HepG2 (cell line): ENCODE results near the gene SULT2B1. TPM values are rescaled to one million over a fixed set of nuclear protein-coding genes. Genes with fewer than 3 reads are reported as not detected.

ENCODE experiments used
- AHDC1 ChIP-seq: sonication (generic); formaldehyde crosslinking; IDR thresholded peaks from 2 replicates; pipeline ENCODE4 v1.5.1; 2020; ENCODE audit warnings: mild to moderate bottlenecking, missing genetic modification reagents, borderline replicate concordance
- BRF2 ChIP-seq: sonication (generic); formaldehyde crosslinking; IDR thresholded peaks from 2 replicates; pipeline ENCODE4 v1.8.1; 2022; ENCODE audit warnings: mild to moderate bottlenecking, missing genetic modification reagents
- CSRNP1 ChIP-seq: sonication (generic); formaldehyde crosslinking; IDR thresholded peaks from 2 replicates; pipeline ENCODE4 v1.8.1; 2023; ENCODE audit warnings: mild to moderate bottlenecking, missing genetic modification reagents
- DBP ChIP-seq: sonication (generic); formaldehyde crosslinking; IDR thresholded peaks from 2 replicates; pipeline ENCODE4 v1.4.0; 2020; ENCODE audit warnings: missing genetic modification reagents; ENCODE audit errors: not compliant biosample characterization
- FOXK2 ChIP-seq: fragments of 450-650 bp; IDR thresholded peaks from 2 replicates; pipeline ENCODE4 v1.6.1; 2016
- GATAD1 ChIP-seq: IDR thresholded peaks from 2 replicates; pipeline ENCODE4 v1.6.1; 2016; ENCODE audit warnings: missing genetic modification reagents, missing compliant biosample characterization
- NFKBIZ ChIP-seq: IDR thresholded peaks from 2 replicates; pipeline ENCODE4 v1.6.1; 2018; ENCODE audit warnings: missing genetic modification reagents, missing compliant biosample characterization
- NFYC ChIP-seq: IDR thresholded peaks from 2 replicates; pipeline ENCODE4 v1.6.1; 2016; ENCODE audit warnings: missing genetic modification reagents, missing compliant biosample characterization
- NONO ChIP-seq, 2 experiments: fragments of 450-650 bp in 1 of 2; sonication (generic) in 1 of 2; formaldehyde crosslinking in 1 of 2; IDR thresholded peaks in 1 of 2; conservative IDR thresholded peaks in 1 of 2; 2 replicates each; pipeline versions ENCODE4 v1.6.1 to v1.8.0; 2017 to 2022; ENCODE audit warnings: mild to moderate bottlenecking in 1 of 2, missing genetic modification reagents in 1 of 2, moderate library complexity in 1 of 2
- RORA ChIP-seq: sonication (generic); formaldehyde crosslinking; IDR thresholded peaks from 2 replicates; pipeline ENCODE4 v1.5.0; 2020; ENCODE audit warnings: mild to moderate bottlenecking, missing genetic modification reagents, moderate library complexity
- USF2 ChIP-seq, 2 experiments: sonication (generic) in 1 of 2; formaldehyde crosslinking in 1 of 2; IDR thresholded peaks; 2 replicates each; pipeline versions ENCODE4 v1.5.1 to v1.6.1; 2011 to 2020; ENCODE audit warnings: borderline replicate concordance in 1 of 2, low read depth in 1 of 2, low read length in 1 of 2, mild to moderate bottlenecking in 1 of 2, missing genetic modification reagents in 1 of 2, moderate library complexity in 1 of 2
- XRCC5 ChIP-seq: fragments of 200-400 bp; formaldehyde crosslinking; optimal IDR thresholded peaks from 2 replicates; pipeline ENCODE3; 2017; ENCODE audit warnings: mild to moderate bottlenecking, low read length
- ZNF292 ChIP-seq: sonication (generic); formaldehyde crosslinking; IDR thresholded peaks from 2 replicates; pipeline ENCODE4 v1.8.1; 2022; ENCODE audit warnings: mild to moderate bottlenecking, low read depth, missing genetic modification reagents, borderline replicate concordance
- ZNF577 ChIP-seq: sonication (generic); formaldehyde crosslinking; IDR thresholded peaks from 2 replicates; pipeline ENCODE4 v1.4.0; 2020; ENCODE audit warnings: mild to moderate bottlenecking, low read depth, missing genetic modification reagents, borderline replicate concordance
- ZNF615 ChIP-seq: sonication (generic); formaldehyde crosslinking; IDR thresholded peaks from 2 replicates; pipeline ENCODE4 v1.5.0; 2020; ENCODE audit warnings: mild to moderate bottlenecking, missing genetic modification reagents, borderline replicate concordance
- ZNF746 ChIP-seq: sonication (generic); formaldehyde crosslinking; IDR thresholded peaks from 2 replicates; pipeline ENCODE4 v1.8.0; 2022; ENCODE audit warnings: mild to moderate bottlenecking, missing genetic modification reagents
- polyA plus RNA-seq, 8 experiments: library from polyadenylated mRNA; depleted of rRNA in 3 of 8; stranded (reverse) in 7 of 8; unstranded in 1 of 8; fragments of >200 nt; fragmentation: Illumina TruSeq in 4 of 8; extraction: Trizol in 4 of 8; gene quantifications; 2 replicates each; pipeline versions ENCODE4 v1.2.1 to v1.2.3, GENCODE V29; 2011 to 2016; ENCODE audit warnings: low read depth in 4 of 8, missing spikeins in 1 of 8, mixed read lengths in 1 of 8; ENCODE audit not compliant: insufficient read depth in 1 of 8
- total RNA-seq, 5 experiments: library from RNA; depleted of rRNA; stranded (reverse); fragments of >200 nt; fragmentation: Illumina TruSeq; extraction: Trizol; gene quantifications; 2 replicates each; pipeline ENCODE4 v1.2.3, GENCODE V29; 2016; ENCODE audit warnings: low read depth in 1 of 5

The SULT2B1 gene
- total and polyA plus RNA-seq, 2 of the 13 experiments (the other 11 are each of a cell fraction or from before 2014, with no cell fraction given) = 0.13 TPM; not detected in 1

GRCh38 chr19:48558018-48558684, 6.2 kb downstream of the SULT2B1 start (continued):
- TF ChIP-seq AHDC1 (CRISPR knock-in tag) (peak; percentile 86; the same call in 1 of the 2 replicates), ZNF615 (no peak), ZNF292 (CRISPR knock-in tag) (peak; percentile 96), NFKBIZ (CRISPR knock-in tag) (0 out of 2 replicates have a peak, but pooled peaks have one; percentile 77), XRCC5 (peak; percentile 95), USF2 (IDR thresholded peaks at IDR 0.05; ENCODE audit: low read depth, low read length) (no peak), USF2 (CRISPR knock-in tag; IDR thresholded peaks at IDR 0.05; ENCODE audit: borderline replicate concordance) (no peak), GATAD1 (CRISPR knock-in tag) (peak; percentile 57; the same call in 1 of the 2 replicates), NFYC (no peak), NONO (IDR thresholded peaks at IDR 0.05) (no peak), NONO (CRISPR knock-in tag; conservative IDR thresholded peaks at IDR 0.05) (peak; percentile 90), ZNF577 (CRISPR knock-in tag) (no peak), ZNF746 (peak; percentile 90), DBP (no peak), CSRNP1 (CRISPR knock-in tag) (no peak), BRF2 (CRISPR knock-in tag) (no peak), FOXK2 (no peak), RORA (CRISPR knock-in tag) (no peak)
